Tibial nerve (tissue), 3 donors: ENCODE results near the gene GP9.

Experiments used
- CTCF ChIP-seq, 5 experiments: fragments of 200-600 bp in 3 of 5; fragments of 450-650 bp in 2 of 5; sonication (generic) in 3 of 5; IDR thresholded peaks; one replicate each; pipeline ENCODE4 v1.5.1; 2016 to 2019; ENCODE audit warnings: antibody characterized with exemption in 5 of 5, mild to moderate bottlenecking in 3 of 5, moderate library complexity in 2 of 5
- POLR2A ChIP-seq, 2 donors: fragments of 450-650 bp; IDR thresholded peaks; one replicate each; pipeline ENCODE4 v1.6.1; 2017; ENCODE audit warnings: antibody characterized with exemption in 2 of 2, mild to moderate bottlenecking in 2 of 2, moderate library complexity in 2 of 2

- TF ChIP-seq CTCF (IDR thresholded peaks at IDR 0.05) (no peak), POLR2A (IDR thresholded peaks at IDR 0.05) (no peak)
Observed at GRCh38 chr3:129104051-129104450, 43.5 kb downstream of the GP9 start.
